Fibroblast of skin of right biceps (primary cell): ENCODE measurements around the gene KCNJ18.
"Not testable (repeated sequence)": the region's sequence is repeated elsewhere in the genome, so short reads cannot be mapped to it uniquely, and the experiment has no call there.

Source experiments
- DNase-seq: peaks from one replicate; pipeline ENCODE4 v3.0.0-alpha.2; 2013

Gene KCNJ18

DNA sequence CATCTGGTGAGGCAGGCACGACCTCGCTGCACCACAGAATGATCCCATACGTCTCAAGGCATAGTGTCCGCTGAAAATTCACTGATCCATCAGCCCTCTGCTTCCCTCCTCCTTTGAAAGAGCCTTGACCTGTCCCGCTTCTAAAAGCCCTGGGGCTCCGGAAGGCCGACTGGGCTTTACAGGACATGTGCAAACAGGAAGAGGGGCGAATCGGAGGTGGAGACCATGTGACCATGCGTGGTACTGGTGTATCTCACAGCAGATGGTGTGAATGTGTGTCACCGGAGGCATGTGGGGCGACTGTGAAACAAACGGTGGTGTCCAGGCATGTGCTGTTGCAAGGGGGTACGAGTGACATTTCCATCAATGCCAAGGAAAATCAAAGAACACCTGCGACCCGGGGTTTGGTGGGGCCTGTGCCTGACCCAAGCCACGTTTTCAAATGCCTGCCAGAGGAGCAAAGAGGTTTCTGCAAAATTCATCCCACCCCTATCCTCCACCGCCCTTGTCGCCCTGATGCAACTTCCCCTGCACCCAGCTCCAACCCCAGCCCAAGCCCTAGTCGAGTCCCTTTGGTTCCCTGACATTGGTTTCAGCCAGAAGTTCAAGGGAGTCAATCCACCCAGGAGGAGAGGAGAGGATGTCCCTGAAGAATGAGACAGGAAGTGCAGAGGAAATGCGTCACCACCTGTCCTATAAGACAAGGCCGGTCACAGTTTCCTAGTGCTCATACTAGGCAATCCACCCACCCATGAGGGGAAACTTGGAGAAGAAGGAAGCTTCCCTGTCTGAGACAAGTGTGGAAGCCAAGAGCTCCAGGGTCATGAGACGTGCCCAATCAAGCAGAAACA is 5.9 kb upstream of the KCNJ18 start:
- no peak for DNase-seq

- DNase-seq: no peak
Measured at GRCh38 chr17:21687136-21687953, 5.0 kb upstream of the KCNJ18 start.

GRCh38 chr17:21688293-21688949 is 3.9 kb upstream of the KCNJ18 start:
- no peak for DNase-seq

GRCh38 chr17:21689604-21690003 is 2.7 kb upstream of the KCNJ18 start:
- peak; percentile 86 for DNase-seq

GRCh38 chr17:21690811-21691210 is 1.5 kb upstream of the KCNJ18 start:
- not testable (repeated sequence) for DNase-seq

GRCh38 chr17:21691481-21691880 is 842 bp upstream of the KCNJ18 start:
- DNase-seq: not testable (repeated sequence)

DNA sequence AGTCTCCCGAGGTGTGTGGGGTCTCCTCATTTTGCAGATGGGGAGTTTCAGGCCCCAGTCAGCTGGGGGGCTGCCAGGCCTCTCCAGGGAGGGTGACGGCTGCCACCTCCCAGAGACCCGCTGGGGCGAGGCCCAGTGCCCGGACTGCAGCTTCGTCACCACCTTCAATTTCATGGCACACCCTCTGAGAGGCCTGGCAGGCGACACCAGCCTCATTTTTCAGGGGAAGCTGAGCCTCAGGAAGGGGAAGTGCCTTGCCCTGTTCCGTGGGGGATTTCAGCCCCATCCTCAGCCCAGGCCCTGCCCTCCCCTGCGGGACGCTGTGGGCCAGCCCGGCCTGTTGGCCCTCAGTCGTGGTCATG is 362 bp downstream of the KCNJ18 start:
- DNase-seq: not testable (repeated sequence)

DNA sequence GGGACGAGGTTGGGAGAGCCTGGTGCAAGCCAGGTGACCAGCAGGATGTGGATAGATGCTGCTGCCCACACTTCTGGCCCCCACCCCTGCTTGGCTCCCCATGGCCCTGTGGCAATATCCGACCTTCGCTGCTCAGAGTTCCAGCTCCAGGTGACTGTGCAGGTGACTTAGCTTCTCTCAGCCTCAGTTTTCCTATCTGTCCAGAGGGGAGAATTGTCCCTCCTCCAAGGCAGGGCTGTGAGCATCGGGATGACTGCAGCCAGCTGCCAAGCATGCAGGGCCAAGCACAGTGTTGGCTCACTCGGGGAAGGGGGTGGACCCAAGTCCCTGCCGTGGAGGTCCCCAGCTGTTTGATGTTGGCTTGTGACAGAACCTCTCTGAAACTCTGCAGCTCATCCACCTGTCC is 1.1 kb downstream of the KCNJ18 start:
- not testable (repeated sequence) for DNase-seq

DNA sequence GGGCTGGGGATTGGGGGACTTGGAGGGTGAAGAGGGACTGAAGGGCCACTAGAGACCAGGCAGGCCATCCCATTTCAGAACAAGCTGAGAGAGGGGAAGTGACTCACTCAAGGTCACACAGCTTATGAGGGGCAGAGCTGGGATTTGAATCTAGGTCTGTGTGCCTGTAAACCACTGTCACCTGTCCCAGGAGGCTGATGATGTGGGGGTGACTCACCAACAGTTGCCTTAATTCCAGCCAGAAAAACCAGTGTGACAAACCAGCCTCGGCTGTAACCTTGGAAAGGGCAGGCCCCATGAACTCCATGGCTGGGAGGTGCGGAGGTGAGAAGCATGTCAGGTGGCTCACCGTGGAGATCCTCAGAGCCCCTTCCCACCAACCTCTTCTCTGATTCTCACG is 1.6 kb downstream of the KCNJ18 start:
- not testable (repeated sequence) for DNase-seq

DNA sequence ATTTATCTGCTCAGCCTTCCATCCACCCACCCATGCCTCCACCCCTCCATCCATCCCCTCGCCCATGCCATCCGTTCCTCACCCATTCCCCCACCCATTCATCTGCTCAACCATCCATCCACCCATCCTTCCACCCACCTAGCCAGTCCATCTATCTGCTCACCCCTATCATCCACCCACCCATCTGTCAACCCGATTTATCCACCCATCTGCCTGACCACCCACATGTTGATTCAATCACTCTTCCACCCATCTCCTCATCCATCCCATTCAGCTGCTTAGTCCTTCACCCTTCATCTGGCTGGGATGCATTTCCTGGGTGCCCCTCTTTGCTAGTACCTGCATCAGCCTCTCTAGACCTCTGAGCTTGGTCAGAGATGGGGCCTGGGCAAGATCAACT is 3.9 kb downstream of the KCNJ18 start:
- DNase-seq: not testable (repeated sequence)

- not testable (repeated sequence) for DNase-seq
Measured at GRCh38 chr17:21696842-21697507, 4.7 kb downstream of the KCNJ18 start.

DNA sequence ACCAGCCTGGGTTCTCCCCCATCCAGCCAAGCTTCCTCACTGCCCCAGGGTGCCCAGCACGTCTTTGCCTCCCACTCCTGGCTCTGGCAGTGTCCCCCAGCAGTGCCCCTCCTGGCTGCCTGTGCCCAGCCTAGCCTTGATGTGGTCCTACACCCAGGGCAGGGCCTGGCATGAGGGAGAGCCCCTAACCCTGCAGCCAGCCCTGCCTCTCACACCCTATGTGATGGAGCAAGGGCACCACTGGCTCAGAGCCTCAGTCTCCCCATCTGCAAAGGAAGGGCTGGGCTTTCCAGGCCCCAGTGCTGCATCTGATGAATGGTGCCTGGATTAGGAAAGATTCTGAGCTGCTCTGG is 5.2 kb downstream of the KCNJ18 start:
- not testable (repeated sequence) for DNase-seq

DNA sequence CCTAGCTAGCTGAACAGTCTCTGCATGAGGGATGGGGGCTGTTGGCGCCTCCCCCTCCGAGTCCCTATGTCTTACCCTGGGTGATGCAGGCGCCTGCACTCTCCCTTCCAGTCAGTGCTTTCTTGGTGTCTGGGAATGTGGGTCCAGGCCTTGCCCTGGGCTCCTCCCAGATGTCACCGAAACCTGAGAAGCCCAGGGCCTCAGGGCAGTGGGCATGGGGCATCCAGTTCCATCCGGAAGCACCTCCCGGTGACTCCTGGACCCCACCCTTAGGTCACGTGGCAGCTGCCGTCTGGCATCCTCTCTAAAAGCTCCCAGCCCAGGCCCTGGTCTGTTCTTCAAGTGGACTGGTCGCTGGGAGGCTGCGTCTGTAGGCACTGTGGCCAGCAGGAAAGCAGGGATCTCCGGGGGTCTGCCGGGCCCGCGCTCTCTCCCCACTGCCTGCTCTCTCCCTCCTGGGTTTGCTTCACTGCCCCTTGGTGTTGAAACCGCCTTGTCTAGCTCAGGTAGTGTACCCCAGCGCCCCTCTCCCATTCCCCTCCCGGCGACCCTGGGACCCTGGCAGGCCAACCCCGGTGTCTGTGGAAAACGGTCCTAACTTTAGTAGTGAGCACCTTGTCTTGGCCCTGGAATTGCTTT is 6.2 kb downstream of the KCNJ18 start:
- not testable (repeated sequence) for DNase-seq

- DNase-seq: not testable (repeated sequence)
Measured at GRCh38 chr17:21699124-21699523, 6.8 kb downstream of the KCNJ18 start.

DNA sequence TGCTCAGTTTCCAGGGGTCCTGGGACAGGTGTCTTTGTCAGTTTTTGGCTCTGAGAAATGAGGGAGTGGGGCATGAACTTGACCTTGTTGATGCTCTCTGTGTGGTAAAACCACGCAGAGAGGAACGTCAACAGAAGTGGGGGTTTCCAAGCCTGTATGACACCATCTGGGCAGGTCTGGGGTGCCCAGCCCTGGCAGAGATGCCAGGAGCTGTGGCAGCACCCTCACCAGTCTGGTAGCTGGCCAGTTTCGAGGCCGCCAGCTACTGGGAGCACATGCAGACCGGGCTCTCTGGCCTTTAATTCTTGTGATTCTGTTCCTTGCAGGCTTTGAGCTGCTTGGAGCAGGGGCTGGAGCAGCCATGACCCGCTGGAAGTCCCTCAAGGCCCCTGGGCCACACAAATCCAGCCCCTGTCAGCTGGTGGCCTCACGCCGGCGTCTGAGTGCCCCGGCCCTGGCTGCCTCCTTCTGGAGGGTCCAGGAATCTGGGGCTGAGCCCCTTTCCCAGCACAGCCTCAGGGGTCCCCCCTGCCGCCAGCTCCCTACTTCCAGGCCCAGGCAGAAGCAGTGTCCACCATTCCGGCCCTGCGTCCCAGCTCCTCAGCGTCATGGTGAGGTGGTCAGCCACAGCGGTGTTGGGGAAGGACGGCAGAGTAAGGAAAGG is 7.4 kb downstream of the KCNJ18 start:
- not testable (repeated sequence) for DNase-seq

- not testable (repeated sequence) for DNase-seq
Measured at GRCh38 chr17:21701090-21701489, 8.8 kb downstream of the KCNJ18 start.

DNA sequence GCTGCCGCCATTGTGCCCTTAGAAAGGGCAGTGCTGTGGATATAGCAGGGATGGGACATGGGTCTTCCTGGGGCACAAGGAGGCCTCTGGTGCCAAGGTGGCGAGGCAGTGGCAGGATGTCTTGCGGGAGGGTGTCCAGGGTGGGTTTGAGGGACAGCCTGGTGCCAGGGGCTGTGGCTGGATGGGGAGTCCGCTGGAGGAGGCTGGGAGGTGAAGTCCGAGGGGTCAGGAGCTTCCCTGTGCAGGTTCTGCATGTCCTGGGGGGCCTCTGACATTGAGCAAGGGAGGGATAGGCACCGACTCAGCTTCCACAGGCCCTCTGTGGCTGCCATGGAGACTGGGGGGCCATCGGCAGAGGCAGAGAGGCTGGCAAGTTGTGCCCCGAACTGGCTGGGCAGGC is 9.7 kb downstream of the KCNJ18 start:
- not testable (repeated sequence) for DNase-seq

DNA sequence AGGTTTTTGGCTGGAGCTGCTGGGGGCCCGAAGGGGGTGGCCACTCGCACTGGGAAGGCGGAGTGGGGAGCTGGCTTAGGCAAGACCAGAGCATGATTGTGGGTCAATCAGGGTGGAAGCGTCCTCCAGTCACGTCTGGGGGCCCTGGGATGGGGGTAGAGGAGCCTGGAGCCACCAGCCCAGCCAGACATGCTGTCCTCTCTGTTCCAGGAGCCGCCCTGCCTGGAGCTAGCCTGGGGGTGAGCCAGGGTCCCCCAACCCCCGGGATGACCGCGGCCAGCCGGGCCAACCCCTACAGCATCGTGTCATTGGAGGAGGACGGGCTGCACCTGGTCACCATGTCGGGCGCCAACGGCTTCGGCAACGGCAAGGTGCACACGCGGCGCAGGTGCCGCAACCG is 10.2 kb downstream of the KCNJ18 start:
- not testable (repeated sequence) for DNase-seq

- DNase-seq: not testable (repeated sequence)
Measured at GRCh38 chr17:21702940-21703640, 10.8 kb downstream of the KCNJ18 start.

DNA sequence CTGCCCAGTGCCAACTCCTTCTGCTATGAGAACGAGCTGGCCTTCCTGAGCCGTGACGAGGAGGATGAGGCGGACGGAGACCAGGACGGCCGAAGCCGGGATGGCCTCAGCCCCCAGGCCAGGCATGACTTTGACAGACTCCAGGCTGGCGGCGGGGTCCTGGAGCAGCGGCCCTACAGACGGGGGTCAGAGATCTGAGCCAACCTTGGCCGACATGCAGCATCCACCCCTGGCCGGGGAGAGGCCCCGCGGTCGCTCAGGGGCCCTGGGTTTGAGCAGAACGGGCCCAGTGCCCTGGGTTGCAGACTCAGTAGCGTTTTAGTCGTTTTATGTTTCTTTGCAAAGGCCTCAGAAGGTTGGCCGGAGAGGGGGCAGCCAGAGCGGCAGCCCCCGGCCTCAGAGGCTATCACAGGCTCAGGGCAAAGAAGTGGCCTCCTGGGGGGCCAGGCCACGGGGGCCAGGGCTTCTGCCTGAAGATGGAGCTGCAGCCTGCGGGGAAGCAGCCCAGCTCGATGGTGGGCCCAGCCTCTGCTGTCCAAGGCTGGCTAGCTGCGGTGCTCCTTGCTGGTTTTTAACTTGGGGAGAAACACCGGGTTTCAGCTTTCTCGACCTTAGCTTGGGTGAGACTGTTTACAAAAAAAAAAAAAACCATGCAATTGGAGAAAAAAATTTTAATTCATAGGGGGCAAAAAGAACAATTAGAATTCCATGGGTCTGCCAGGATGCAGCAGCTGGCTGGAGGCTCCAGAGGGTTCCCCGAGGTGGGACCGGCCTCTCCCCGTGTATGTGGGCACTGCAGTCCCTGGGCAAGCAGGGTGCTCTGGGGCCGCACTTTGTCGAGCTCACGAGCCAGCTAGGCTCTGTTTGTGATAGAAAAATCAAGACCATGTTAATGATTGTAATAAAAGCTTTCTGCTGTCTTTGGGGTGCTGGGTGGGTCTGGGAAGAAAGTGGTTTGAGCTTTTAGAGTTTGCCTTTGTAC is 11.9 kb downstream of the KCNJ18 start:
- DNase-seq: not testable (repeated sequence)
